ENCODE measurements around the gene ADAMTS2.
"Not testable (repeated sequence)": the region's sequence is repeated elsewhere in the genome, so short reads cannot be mapped to it uniquely, and the experiment has no call there.

Gene ADAMTS2

DNA sequence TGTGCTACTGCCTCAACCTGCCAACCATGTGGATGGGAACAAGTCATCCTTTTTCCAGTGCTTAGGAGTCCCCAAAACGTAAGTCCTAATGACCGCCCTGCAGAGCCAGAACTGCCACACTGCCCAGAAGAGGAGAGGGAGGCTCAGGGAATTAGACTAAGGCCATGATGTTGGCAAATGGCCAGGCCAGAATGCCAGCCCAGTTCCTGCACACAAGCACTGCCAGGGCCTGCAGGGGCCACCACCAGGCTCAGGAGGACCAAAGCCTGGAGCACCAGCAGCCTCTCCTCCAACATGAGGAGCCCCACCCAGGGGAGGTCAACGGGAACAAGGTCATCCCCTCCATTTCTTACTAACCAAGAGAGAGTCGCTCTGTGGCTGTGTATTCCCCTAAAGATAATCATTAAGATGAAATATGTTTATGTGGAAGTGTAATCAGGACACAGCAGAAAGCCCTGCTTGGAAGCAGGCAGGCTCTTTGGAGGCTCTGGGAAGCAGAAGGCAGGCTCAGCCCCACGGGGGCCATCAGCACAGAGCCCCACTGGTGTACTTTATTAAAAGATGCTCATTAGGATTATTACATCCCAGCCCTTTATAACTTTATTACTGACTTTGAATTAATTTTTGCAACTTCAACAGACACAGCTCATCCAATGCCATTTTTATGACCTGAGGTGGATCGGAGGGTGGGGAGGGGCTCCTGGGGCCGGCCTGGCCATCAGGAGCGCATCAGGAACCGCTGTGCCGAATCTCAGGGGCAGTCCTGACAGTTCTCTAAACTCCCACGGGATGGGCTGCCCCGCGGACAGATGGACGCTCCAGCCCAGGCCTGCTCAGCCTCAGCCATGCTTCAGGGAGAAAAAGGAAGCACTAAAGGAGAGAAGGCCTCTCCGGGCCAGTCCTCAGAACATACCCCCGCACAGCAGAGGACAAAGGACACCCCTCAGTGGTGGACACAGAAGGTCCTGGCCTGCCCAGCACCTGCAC is 127.0 kb downstream of the ADAMTS2 start:
- DNase-seq (ENCODE audit: low read depth): no peak
- H3K4me3 ChIP-seq (ENCODE audit: low read depth, low read length): no peak overlapping the region
- TF ChIP-seq, protein P1, sequence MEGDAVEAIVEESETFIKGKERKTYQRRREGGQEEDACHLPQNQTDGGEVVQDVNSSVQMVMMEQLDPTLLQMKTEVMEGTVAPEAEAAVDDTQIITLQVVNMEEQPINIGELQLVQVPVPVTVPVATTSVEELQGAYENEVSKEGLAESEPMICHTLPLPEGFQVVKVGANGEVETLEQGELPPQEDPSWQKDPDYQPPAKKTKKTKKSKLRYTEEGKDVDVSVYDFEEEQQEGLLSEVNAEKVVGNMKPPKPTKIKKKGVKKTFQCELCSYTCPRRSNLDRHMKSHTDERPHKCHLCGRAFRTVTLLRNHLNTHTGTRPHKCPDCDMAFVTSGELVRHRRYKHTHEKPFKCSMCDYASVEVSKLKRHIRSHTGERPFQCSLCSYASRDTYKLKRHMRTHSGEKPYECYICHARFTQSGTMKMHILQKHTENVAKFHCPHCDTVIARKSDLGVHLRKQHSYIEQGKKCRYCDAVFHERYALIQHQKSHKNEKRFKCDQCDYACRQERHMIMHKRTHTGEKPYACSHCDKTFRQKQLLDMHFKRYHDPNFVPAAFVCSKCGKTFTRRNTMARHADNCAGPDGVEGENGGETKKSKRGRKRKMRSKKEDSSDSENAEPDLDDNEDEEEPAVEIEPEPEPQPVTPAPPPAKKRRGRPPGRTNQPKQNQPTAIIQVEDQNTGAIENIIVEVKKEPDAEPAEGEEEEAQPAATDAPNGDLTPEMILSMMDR (IDR thresholded peaks at IDR 0.05; ENCODE audit: insufficient read depth, low read depth, low read length, missing control alignments): no peak

DNA sequence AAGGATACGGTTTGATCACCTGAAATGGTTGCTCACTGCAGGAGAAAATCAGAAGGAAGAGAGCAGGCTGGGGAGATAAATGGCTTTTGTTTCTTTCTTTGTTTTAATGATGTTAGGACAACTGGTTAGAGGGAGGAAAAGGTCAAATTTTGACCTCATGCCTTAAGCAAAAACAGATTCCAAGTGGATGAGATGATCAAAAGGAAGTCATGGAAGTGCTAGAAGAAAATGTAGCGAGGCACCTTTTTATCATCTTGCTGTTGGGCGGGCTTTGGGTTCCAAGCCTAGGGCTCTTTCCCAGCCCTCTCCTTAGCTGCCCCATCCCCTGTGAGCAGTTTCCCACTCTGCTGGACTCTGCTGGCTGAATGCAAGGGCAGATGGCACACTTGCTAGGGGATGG is 127.9 kb downstream of the ADAMTS2 start:
- no peak overlapping the region for H3K4me3 ChIP-seq (ENCODE audit: low read depth, low read length)

DNA sequence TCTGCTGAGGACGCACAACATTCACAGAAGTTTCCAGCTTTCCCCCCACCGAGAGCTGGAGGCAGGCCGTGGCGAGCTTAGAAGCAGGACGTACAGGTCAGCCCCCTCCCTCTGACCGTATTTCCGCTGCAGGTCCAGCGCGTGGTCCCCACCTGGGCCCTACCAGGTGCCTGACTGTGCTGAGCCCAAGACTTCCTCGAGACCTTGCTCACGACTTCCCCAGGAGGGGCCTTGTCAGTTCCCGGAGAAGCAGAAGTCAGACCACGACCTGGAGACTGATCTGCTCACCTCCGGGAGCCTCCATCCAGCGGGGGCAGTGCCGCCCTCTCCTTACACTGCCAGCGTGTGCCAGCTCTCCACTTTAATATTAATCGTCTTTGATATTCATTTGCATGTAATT is 128.9 kb downstream of the ADAMTS2 start:
- not testable (repeated sequence) for DNase-seq (ENCODE audit: low read depth)

More for the DNA sequence above, 127.9 kb downstream of the ADAMTS2 start:
- TF ChIP-seq, protein P1 (IDR thresholded peaks at IDR 0.05; ENCODE audit: insufficient read depth, low read depth, low read length, missing control alignments): no peak
- no peak for DNase-seq (ENCODE audit: low read depth)

DNA sequence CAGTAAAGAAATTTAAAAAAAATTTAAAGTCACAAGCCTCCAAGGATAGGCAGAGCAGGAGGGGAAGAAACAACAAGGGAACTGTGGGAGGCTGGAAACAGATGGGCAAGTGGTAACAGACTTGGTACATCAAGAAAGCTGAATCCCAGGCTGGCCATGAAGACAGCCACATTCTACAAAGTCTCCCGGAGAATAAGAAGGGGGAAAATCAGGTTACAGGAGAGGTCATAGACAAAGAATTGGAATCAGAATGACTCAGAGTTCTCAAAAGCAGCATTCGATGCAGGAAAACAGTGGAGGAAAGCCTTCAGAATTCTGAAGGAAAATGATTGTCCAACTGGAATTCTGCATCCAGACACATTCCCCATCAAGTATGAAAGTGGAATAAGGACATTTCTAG is 129.7 kb downstream of the ADAMTS2 start:
- H3K4me3 ChIP-seq (ENCODE audit: low read depth, low read length): no peak overlapping the region
- TF ChIP-seq, protein P1 (IDR thresholded peaks at IDR 0.05; ENCODE audit: insufficient read depth, low read depth, low read length, missing control alignments): no peak
- no peak for DNase-seq (ENCODE audit: low read depth)

More for the DNA sequence above, 128.9 kb downstream of the ADAMTS2 start:
- H3K4me3 ChIP-seq (ENCODE audit: low read depth, low read length): not testable (repeated sequence)

DNA sequence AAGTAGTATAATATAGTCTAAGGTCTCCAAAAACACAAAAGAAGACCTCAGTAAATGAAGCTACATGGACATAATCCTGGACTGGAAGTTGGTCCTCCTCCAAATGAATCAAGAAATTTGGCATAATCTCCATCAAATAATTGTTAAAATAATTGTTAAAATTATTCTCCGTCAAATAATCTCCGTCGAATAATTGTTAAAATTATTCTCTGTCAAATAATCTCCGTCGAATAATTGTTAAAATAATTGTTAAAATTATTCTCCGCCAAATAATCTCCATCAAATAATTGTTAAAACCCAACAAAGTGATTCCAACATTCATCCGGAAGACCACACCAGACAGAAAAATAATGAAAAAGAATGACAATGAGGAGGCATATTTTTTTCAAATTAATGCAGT is 130.6 kb downstream of the ADAMTS2 start:
- DNase-seq (ENCODE audit: low read depth): no peak
- TF ChIP-seq, protein P1 (IDR thresholded peaks at IDR 0.05; ENCODE audit: insufficient read depth, low read depth, low read length, missing control alignments): no peak
- no peak overlapping the region for H3K4me3 ChIP-seq (ENCODE audit: low read depth, low read length)

DNA sequence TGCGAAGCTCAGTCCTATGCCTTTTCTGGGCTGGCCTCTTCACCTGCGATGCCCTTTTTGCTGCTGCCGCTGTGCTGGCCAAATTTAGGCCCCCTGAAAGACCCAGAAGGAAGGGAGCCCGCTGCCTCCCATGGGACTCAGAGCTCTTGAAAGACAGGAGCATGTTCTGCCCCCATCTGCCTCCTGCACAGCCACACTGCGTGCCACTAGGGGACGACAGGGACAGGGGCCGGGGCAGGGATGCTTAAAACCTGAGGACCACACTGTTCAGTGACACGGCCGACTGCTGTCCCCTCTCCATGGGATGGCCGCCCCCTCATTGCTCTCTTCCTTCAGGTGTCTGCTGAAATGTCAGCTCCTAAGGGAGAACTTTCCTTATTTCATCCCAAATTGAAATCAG is 132.4 kb downstream of the ADAMTS2 start:
- DNase-seq (ENCODE audit: low read depth): no peak
- no peak overlapping the region for H3K4me3 ChIP-seq (ENCODE audit: low read depth, low read length)
- TF ChIP-seq, protein P1 (IDR thresholded peaks at IDR 0.05; ENCODE audit: insufficient read depth, low read depth, low read length, missing control alignments): no peak

DNA sequence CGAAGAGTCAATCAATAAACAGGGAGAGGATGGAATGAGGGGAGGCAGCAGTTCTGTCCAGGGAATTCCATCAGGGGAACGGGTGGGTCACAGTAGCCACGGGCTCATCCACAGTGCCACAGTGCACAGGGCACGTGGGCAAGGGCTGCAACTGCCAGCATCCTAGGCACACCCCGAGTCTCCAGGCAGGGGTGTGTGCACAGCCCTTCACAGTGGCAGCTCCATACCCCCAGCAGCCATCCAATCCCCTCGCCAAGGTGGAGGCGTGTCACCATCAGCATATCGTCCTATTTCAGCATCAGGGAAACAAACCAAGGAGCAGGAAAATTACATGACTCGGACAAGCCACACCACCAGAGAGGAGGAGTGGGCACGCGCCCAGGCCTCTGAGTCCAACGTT is 133.6 kb downstream of the ADAMTS2 start:
- no peak for DNase-seq (ENCODE audit: low read depth)
- H3K4me3 ChIP-seq (ENCODE audit: low read depth, low read length): no peak overlapping the region
- TF ChIP-seq, protein P1 (IDR thresholded peaks at IDR 0.05; ENCODE audit: insufficient read depth, low read depth, low read length, missing control alignments): no peak
